Astrocyte (in vitro differentiated cells and primary cell): ENCODE measurements around the gene APOBEC3G. TPM values are rescaled to one million over a fixed set of nuclear protein-coding genes. Genes with fewer than 3 reads are reported as not detected.
A peak's percentile ranks its signal among the peaks of the same experiment; 100 is the strongest.

Source experiments
- DNase-seq: peaks from one replicate; pipeline ENCODE4 v3.0.0-alpha.2; 2010; ENCODE audit warnings: low read depth
- FAIRE-seq: peaks from 2 replicates; lab custom pipeline; 2011; peaks lifted over from hg19 to GRCh38; lab: Jason Lieb, UNC
- H2AFZ ChIP-seq: 2 replicates; pipeline ENCODE4 v1.6.0; 2012; ENCODE audit warnings: low read depth, low read length, inconsistent platforms
- H3K27ac ChIP-seq: 2 replicates; pipeline ENCODE4 v1.5.1; 2011; ENCODE audit warnings: low read depth, low read length, inconsistent platforms
- H3K27me3 ChIP-seq: 2 replicates; pipeline ENCODE4 v1.6.0; 2011; ENCODE audit warnings: low read length, inconsistent platforms; ENCODE audit not compliant: insufficient read depth
- H3K36me3 ChIP-seq: 2 replicates; pipeline ENCODE4 v1.5.1; 2011; ENCODE audit warnings: low read length, inconsistent platforms; ENCODE audit not compliant: insufficient read depth
- H3K4me1 ChIP-seq: 2 replicates; pipeline ENCODE4 v1.5.1; 2011; ENCODE audit warnings: low read length, inconsistent platforms; ENCODE audit not compliant: insufficient read depth
- H3K4me2 ChIP-seq: 2 replicates; pipeline ENCODE4 v1.6.0; 2012; ENCODE audit warnings: low read length, inconsistent platforms
- H3K4me3 ChIP-seq: 2 replicates; pipeline ENCODE4 v1.5.1; 2011; ENCODE audit warnings: low read depth, mild to moderate bottlenecking, low read length, inconsistent platforms; ENCODE audit not compliant: insufficient read depth
- H3K79me2 ChIP-seq: 2 replicates; pipeline ENCODE4 v1.6.0; 2012; ENCODE audit warnings: mild to moderate bottlenecking, low read length, inconsistent platforms; ENCODE audit not compliant: insufficient read depth
- H3K9ac ChIP-seq: 2 replicates; pipeline ENCODE4 v1.6.0; 2012; ENCODE audit warnings: mild to moderate bottlenecking, low read length, inconsistent platforms
- H3K9me3 ChIP-seq: 2 replicates; pipeline ENCODE4 v1.5.1; 2012; ENCODE audit warnings: low read depth, mild to moderate bottlenecking, low read length, inconsistent platforms; ENCODE audit not compliant: insufficient read depth
- H4K20me1 ChIP-seq: 2 replicates; pipeline ENCODE4 v1.6.0; 2012; ENCODE audit warnings: low read length, inconsistent platforms; ENCODE audit not compliant: insufficient read depth
- H3K27ac Mint-ChIP-seq: one replicate; pipeline ENCODE4 v1.8.0; 2021; ENCODE audit warnings: mild to moderate bottlenecking, mixed read lengths; ENCODE audit not compliant: unreplicated experiment
- H3K27me3 Mint-ChIP-seq: one replicate; pipeline ENCODE4 v1.8.0; 2021; ENCODE audit warnings: low read depth, mixed read lengths; ENCODE audit not compliant: unreplicated experiment
- H3K36me3 Mint-ChIP-seq: one replicate; pipeline ENCODE4 v1.8.0; 2021; ENCODE audit warnings: low read depth, mixed read lengths; ENCODE audit not compliant: unreplicated experiment
- H3K4me1 Mint-ChIP-seq: one replicate; pipeline ENCODE4 v1.8.0; 2021; ENCODE audit warnings: low read depth, mixed read lengths; ENCODE audit not compliant: unreplicated experiment
- H3K4me3 Mint-ChIP-seq: one replicate; pipeline ENCODE4 v1.8.0; 2021; ENCODE audit warnings: mild to moderate bottlenecking, moderate library complexity, mixed read lengths; ENCODE audit not compliant: unreplicated experiment
- H3K9me3 Mint-ChIP-seq: one replicate; pipeline ENCODE4 v1.8.0; 2021; ENCODE audit warnings: mild to moderate bottlenecking, mixed read lengths; ENCODE audit not compliant: unreplicated experiment
- CTCF ChIP-seq: IDR thresholded peaks from 2 replicates; pipeline ENCODE4 v1.5.1; 2011; ENCODE audit warnings: low read depth, mild to moderate bottlenecking, inconsistent platforms, low read length, moderate library complexity; ENCODE audit not compliant: insufficient read depth
- EZH2 ChIP-seq: IDR thresholded peaks from 2 replicates; pipeline ENCODE4 v1.6.1; 2012; ENCODE audit warnings: mild to moderate bottlenecking, low read length, inconsistent platforms; ENCODE audit not compliant: insufficient read depth
- total RNA-seq: library from RNA; stranded (reverse); gene quantifications from 2 replicates; pipeline ENCODE4 v1.2.1, GENCODE V29; 2021

The APOBEC3G gene
- total RNA-seq, 1 donor from 2014 or later, result 2.4 TPM

- Mint-ChIP-seq H3K4me1 (peaks cover 17% of the 10 kb centered on the region), H3K9me3 (peaks cover 2% of the 10 kb centered on the region), H3K27ac (peak overlapping the region; percentile 60), H3K4me3 (peak overlapping the region; percentile 54), H3K36me3 (peaks cover 1% of the 10 kb centered on the region), H3K27me3 (peaks cover 23% of the 10 kb centered on the region)
- H3K4me2 ChIP-seq, result no peak overlapping the region
- no peak overlapping the region for H3K9ac ChIP-seq
- H2AFZ ChIP-seq, result no peak overlapping the region
- H3K27me3 ChIP-seq, result peaks cover 4% of the 10 kb centered on the region
- DNase-seq (no peak), FAIRE-seq (no peak)
- no peaks in the 10 kb centered on the region for H3K9me3 ChIP-seq
- H3K36me3 ChIP-seq, result no peaks in the 10 kb centered on the region
- no peak overlapping the region for H3K27ac ChIP-seq
- no peaks in the 10 kb centered on the region for H3K79me2 ChIP-seq
- H3K4me3 ChIP-seq, result no peak overlapping the region
- H4K20me1 ChIP-seq, result no peaks in the 10 kb centered on the region
- TF ChIP-seq CTCF, result no peak
- no peak for TF ChIP-seq EZH2
- peaks cover 6% of the 10 kb centered on the region for H3K4me1 ChIP-seq
Observed at GRCh38 chr22:39130152-39130704, 53.2 kb downstream of the APOBEC3G start.

GRCh38 chr22:39130892-39131855 is 54.1 kb downstream of the APOBEC3G start:
- H3K9ac ChIP-seq, result no peak overlapping the region
- no peak overlapping the region for H3K4me3 ChIP-seq
- H3K36me3 ChIP-seq, result no peaks in the 10 kb centered on the region
- TF ChIP-seq CTCF, result no peak
- TF ChIP-seq EZH2, result no peak
- Mint-ChIP-seq H3K4me3 (peak overlapping the region; percentile 31), H3K9me3 (peaks cover 2% of the 10 kb centered on the region), H3K36me3 (peaks cover 1% of the 10 kb centered on the region), H3K27me3 (peaks cover 25% of the 10 kb centered on the region), H3K27ac (no peak overlapping the region), H3K4me1 (peaks cover 17% of the 10 kb centered on the region)
- H3K9me3 ChIP-seq, result no peaks in the 10 kb centered on the region
- H3K27me3 ChIP-seq, result peaks cover 4% of the 10 kb centered on the region
- FAIRE-seq (no peak), DNase-seq (peak; percentile 47)
- H3K4me1 ChIP-seq, result peaks cover 6% of the 10 kb centered on the region
- H3K79me2 ChIP-seq, result no peaks in the 10 kb centered on the region
- no peak overlapping the region for H3K4me2 ChIP-seq
- H3K27ac ChIP-seq, result no peak overlapping the region
- no peak overlapping the region for H2AFZ ChIP-seq
- H4K20me1 ChIP-seq, result no peaks in the 10 kb centered on the region
